RWPE2 (cell line): Measurements from ENCODE around the gene PLRG1.

Source experiments
- ATAC-seq: fragments of 200-7000 bp; cut with Tn5 transposase; 3 replicates; pipeline ENCODE4 v1.9.1; 2021; ENCODE audit warnings: low read depth
- DNase-seq: peaks from one replicate; pipeline ENCODE4 v3.0.0-alpha.2; 2020; ENCODE audit warnings: low spot score
- H3K27ac ChIP-seq: fragments of 450-650 bp; 2 replicates; pipeline ENCODE4 v1.5.1; 2017; ENCODE audit warnings: mild to moderate bottlenecking; ENCODE audit not compliant: poor library complexity, severe bottlenecking
- H3K27me3 ChIP-seq: fragments of 250-450 bp; sonication (Bioruptor Pico); 2 replicates; pipeline ENCODE4 v1.5.1; 2021; ENCODE audit warnings: mild to moderate bottlenecking, moderate library complexity; ENCODE audit not compliant: insufficient read depth, poor library complexity, severe bottlenecking
- H3K36me3 ChIP-seq: fragments of 250-450 bp; sonication (Bioruptor Pico); 2 replicates; pipeline ENCODE4 v1.5.1; 2020; ENCODE audit warnings: low read depth, mild to moderate bottlenecking, moderate library complexity
- H3K4me1 ChIP-seq: fragments of 250-450 bp; sonication (Bioruptor Pico); 2 replicates; pipeline ENCODE4 v1.5.1; 2021; ENCODE audit warnings: mild to moderate bottlenecking, moderate library complexity; ENCODE audit not compliant: insufficient read depth, poor library complexity, severe bottlenecking
- H3K4me3 ChIP-seq: fragments of 250-450 bp; sonication (Bioruptor Pico); 2 replicates; pipeline ENCODE4 v1.5.1; 2021; ENCODE audit warnings: mild to moderate bottlenecking, moderate library complexity; ENCODE audit not compliant: severe bottlenecking
- H3K9me3 ChIP-seq: fragments of 250-450 bp; sonication (Bioruptor Pico); 2 replicates; pipeline ENCODE4 v1.5.1; 2021; ENCODE audit warnings: mild to moderate bottlenecking, moderate library complexity; ENCODE audit not compliant: severe bottlenecking
- TF ChIP-seq, protein P1 (sequence below): fragments of 450-650 bp; IDR thresholded peaks from one replicate; pipeline ENCODE4 v1.5.1; 2017; ENCODE audit warnings: mild to moderate bottlenecking, moderate library complexity; ENCODE audit not compliant: poor library complexity, severe bottlenecking

PLRG1 gene

DNA sequence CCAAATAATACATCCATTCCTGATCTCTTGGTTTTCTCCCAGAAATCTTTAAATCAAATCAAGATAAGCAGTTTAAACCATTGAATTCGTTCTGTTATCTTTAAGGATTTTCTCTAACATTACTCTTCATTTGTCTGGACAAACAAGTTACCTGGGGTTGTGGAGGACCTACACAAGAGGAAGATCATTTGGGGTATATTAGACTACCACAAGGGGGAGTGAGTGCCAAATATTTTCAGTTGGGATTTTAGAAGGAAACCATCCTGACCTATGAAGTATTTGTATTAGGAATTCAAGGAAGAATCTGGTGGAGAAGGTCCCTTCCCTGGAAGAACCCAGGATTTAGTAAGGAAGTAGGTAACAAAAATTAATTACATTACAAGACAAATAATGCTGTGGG, 46.6 kb downstream of the PLRG1 start:
- Histone ChIP-seq H3K27ac (no peak overlapping the region), H3K27me3 (peaks cover 8% of the 10 kb centered on the region), H3K4me1 (peaks cover 11% of the 10 kb centered on the region), H3K9me3 (no peaks in the 10 kb centered on the region), H3K36me3 (no peaks in the 10 kb centered on the region), H3K4me3 (no peak overlapping the region)
- DNase-seq (no peak), ATAC-seq (0 out of 3 replicates have a peak, but pooled peaks have one; percentile 42)
- TF ChIP-seq, protein P1, sequence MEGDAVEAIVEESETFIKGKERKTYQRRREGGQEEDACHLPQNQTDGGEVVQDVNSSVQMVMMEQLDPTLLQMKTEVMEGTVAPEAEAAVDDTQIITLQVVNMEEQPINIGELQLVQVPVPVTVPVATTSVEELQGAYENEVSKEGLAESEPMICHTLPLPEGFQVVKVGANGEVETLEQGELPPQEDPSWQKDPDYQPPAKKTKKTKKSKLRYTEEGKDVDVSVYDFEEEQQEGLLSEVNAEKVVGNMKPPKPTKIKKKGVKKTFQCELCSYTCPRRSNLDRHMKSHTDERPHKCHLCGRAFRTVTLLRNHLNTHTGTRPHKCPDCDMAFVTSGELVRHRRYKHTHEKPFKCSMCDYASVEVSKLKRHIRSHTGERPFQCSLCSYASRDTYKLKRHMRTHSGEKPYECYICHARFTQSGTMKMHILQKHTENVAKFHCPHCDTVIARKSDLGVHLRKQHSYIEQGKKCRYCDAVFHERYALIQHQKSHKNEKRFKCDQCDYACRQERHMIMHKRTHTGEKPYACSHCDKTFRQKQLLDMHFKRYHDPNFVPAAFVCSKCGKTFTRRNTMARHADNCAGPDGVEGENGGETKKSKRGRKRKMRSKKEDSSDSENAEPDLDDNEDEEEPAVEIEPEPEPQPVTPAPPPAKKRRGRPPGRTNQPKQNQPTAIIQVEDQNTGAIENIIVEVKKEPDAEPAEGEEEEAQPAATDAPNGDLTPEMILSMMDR = peak; percentile 73

DNA sequence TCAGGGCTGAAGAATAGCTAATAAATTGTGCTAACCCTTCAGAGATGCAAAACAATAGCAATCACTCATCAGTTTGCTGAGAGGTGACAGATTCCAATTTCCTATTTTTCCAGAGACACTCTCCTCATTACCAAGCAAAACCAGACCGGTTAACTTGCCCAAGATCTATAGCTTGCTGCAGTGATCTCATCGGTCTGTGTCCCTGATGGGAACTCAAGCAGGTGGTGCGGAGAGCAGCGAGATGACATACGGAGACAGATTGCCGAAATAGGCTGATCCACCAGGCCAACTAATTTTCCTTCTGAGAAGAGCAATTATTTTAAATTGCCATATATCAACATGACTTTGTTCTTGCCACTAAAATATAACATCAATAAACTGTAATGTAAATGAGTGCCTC, 48.1 kb downstream of the PLRG1 start:
- DNase-seq = no peak
- Histone ChIP-seq H3K9me3 (no peaks in the 10 kb centered on the region), H3K4me1 (peaks cover 6% of the 10 kb centered on the region), H3K27me3 (peaks cover 8% of the 10 kb centered on the region), H3K27ac (no peak overlapping the region), H3K4me3 (no peak overlapping the region), H3K36me3 (no peaks in the 10 kb centered on the region)
- no peak for ATAC-seq
- TF ChIP-seq, protein P1 = no peak

DNA sequence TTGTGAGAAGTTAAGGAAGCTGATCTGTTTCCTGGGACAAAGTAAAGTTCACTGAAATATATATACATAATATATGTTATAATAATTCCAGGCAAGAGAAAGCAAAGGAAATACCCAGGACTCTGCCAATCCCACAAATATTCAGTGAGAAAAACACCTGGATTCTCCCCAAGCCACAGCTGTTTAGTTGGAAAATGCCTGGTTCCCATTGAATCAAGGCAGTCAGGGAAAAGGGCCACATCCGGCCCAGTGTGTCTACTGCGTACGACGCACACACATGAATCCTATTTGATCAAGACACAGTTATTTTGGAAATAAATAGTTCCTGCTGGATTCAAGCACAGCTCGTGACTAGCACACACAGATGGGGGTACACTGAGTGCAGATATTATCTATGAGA, 52.3 kb downstream of the PLRG1 start:
- Histone ChIP-seq H3K27ac (no peak overlapping the region), H3K36me3 (no peaks in the 10 kb centered on the region), H3K4me1 (no peaks in the 10 kb centered on the region), H3K27me3 (peaks cover 19% of the 10 kb centered on the region), H3K4me3 (no peak overlapping the region), H3K9me3 (peaks cover 4% of the 10 kb centered on the region)
- DNase-seq = no peak
- TF ChIP-seq, protein P1 = no peak
- no peak for ATAC-seq

DNA sequence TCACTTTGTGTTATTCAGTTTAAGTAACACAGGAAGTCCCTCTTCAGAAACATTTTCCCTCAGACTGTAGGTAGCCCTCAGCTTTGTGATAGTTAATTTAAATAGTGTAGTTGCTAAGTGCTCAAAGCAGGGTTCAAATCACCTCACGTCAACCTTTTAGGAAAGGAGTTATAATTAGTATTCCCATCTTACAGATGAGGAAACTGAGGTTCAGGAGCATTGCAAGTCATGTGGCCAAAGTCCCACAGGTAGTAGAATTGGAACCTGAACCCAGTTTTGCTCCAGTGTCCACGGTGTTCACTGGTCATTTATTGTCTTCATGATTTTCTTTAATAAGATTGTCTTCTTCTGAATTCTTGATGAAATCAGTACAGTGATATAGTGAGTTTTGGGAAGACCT, 54.3 kb downstream of the PLRG1 start:
- no peaks in the 10 kb centered on the region for H3K4me1 ChIP-seq
- TF ChIP-seq, protein P1 = no peak
- H3K27ac ChIP-seq = no peak overlapping the region
- DNase-seq (no peak), ATAC-seq (no peak)
- peaks cover 4% of the 10 kb centered on the region for H3K9me3 ChIP-seq
- no peak overlapping the region for H3K4me3 ChIP-seq
- H3K36me3 ChIP-seq = no peaks in the 10 kb centered on the region
- H3K27me3 ChIP-seq = peaks cover 25% of the 10 kb centered on the region

DNA sequence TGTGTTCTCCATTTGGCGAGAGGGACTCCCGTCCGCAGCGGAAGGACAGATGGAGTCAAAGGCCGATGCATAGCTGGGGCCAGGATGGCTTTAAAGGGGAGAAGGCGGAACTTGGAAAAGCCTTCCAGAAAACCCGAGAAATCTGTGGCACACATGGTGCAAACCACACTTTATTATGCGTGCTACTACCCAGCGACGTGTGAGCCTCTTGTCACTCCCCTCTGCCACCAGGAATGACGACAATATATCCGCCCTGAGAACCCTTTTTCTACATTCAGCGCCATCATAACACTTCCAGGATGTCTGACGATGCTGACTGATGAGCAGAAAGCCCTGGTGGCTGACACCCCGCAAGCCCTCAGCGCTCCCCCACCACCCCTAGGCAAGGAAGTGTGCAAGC, 57.9 kb downstream of the PLRG1 start:
- H3K4me1 ChIP-seq = no peaks in the 10 kb centered on the region
- H3K36me3 ChIP-seq = no peaks in the 10 kb centered on the region
- H3K27ac ChIP-seq = no peak overlapping the region
- DNase-seq (no peak), ATAC-seq (no peak)
- H3K4me3 ChIP-seq = no peak overlapping the region
- peaks cover 4% of the 10 kb centered on the region for H3K9me3 ChIP-seq
- peaks cover 35% of the 10 kb centered on the region for H3K27me3 ChIP-seq
- TF ChIP-seq, protein P1 = no peak
